ENCODE measurements around the gene CREBZF. TPM values are rescaled to one million over a fixed set of nuclear protein-coding genes. Genes with fewer than 3 reads are reported as not detected.

The CREBZF gene, protein sequence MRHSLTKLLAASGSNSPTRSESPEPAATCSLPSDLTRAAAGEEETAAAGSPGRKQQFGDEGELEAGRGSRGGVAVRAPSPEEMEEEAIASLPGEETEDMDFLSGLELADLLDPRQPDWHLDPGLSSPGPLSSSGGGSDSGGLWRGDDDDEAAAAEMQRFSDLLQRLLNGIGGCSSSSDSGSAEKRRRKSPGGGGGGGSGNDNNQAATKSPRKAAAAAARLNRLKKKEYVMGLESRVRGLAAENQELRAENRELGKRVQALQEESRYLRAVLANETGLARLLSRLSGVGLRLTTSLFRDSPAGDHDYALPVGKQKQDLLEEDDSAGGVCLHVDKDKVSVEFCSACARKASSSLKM
- 109 and 113 TPM in 2 replicates for total RNA-seq (ENCODE audit: low replicate concordance)

DNA sequence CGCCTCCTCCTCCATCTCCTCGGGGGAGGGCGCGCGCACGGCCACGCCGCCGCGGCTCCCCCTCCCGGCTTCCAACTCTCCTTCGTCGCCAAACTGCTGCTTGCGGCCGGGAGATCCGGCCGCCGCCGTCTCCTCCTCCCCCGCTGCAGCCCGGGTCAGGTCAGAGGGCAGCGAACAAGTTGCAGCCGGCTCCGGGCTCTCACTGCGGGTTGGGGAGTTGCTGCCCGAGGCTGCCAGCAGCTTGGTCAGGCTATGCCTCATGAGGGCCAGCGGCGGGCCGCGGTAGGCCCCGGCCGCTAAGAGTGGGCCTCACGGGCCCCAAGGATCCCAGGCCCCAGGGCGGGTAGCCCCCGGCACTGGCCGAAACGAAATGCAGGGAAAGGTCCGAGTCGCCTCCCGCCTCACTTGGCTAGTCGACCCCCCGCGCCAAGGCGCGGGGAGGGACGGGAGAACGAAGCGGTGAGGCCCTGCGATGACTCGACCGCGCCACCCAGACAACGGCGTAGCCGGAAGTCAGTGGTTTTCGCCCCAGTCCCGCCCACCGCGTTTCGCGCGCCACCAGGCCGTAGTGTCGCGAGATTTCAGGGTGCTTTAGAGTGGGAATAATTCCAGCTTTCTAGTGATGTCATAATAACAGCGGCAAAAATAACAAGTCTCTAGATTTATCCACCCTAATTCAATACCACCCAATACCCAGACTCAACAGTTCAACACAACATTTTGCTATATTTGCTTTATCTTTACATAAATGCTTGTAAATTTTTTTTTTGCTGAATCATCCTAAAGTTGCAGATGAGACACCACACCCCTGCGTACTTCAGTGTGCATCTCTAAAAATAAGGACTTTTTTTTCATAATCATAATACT lies at the start of gene CREBZF:
CREBZF (minus strand) TSS at position 515 of the 867 bp plus-strand sequence; CDS start at position 261, 254 bp downstream.
- peaks cover 53% of the 10 kb centered on the region for H3K79me2 ChIP-seq (ENCODE audit: low read depth)
- peak within 1 kb of the TSS; percentile 90 for H3K4me2 ChIP-seq
- H3K27me3 ChIP-seq, result no peaks in the 10 kb centered on the region
- peaks cover 28% of the 10 kb centered on the region for H3K4me1 ChIP-seq
- H3K9ac ChIP-seq, result peak within 1 kb of the TSS; percentile 99
- peaks cover 26% of the 10 kb centered on the region for H3F3A ChIP-seq (ENCODE audit: low read depth)
- H4K20me1 ChIP-seq (ENCODE audit: low read depth), result peaks cover 48% of the 10 kb centered on the region
- peak within 1 kb of the TSS; percentile 97 for H3K4me3 ChIP-seq
- peak within 1 kb of the TSS; percentile 96 for H3K27ac ChIP-seq
- H3K9me3 ChIP-seq (ENCODE audit: low read depth), result no peaks in the 10 kb centered on the region
- peaks cover 3% of the 10 kb centered on the region for H3K27me3 Mint-ChIP-seq (ENCODE audit: insufficient read depth, low read depth)
- H2AFZ ChIP-seq (replicated peaks), result peak within 1 kb of the TSS; percentile 97
- peaks cover 28% of the 10 kb centered on the region for H3K36me3 ChIP-seq
- DNase-seq (ENCODE audit: low spot score), result peak; percentile 97
- H3K4me1 Mint-ChIP-seq, result peaks cover 36% of the 10 kb centered on the region
- no peaks in the 10 kb centered on the region for H3K9me3 Mint-ChIP-seq
- H3K36me3 Mint-ChIP-seq, result peaks cover 21% of the 10 kb centered on the region
- H3K27ac Mint-ChIP-seq, result peak within 1 kb of the TSS; percentile 97
- TF ChIP-seq, protein P1, sequence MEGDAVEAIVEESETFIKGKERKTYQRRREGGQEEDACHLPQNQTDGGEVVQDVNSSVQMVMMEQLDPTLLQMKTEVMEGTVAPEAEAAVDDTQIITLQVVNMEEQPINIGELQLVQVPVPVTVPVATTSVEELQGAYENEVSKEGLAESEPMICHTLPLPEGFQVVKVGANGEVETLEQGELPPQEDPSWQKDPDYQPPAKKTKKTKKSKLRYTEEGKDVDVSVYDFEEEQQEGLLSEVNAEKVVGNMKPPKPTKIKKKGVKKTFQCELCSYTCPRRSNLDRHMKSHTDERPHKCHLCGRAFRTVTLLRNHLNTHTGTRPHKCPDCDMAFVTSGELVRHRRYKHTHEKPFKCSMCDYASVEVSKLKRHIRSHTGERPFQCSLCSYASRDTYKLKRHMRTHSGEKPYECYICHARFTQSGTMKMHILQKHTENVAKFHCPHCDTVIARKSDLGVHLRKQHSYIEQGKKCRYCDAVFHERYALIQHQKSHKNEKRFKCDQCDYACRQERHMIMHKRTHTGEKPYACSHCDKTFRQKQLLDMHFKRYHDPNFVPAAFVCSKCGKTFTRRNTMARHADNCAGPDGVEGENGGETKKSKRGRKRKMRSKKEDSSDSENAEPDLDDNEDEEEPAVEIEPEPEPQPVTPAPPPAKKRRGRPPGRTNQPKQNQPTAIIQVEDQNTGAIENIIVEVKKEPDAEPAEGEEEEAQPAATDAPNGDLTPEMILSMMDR (IDR thresholded peaks at IDR 0.05), result no peak
- TF ChIP-seq EZH2phosphoT487 (IDR thresholded peaks at IDR 0.05) (no peak), EZH2 (IDR thresholded peaks at IDR 0.05) (no peak)
- peak within 1 kb of the TSS; percentile 100 for H3K4me3 Mint-ChIP-seq

DNA sequence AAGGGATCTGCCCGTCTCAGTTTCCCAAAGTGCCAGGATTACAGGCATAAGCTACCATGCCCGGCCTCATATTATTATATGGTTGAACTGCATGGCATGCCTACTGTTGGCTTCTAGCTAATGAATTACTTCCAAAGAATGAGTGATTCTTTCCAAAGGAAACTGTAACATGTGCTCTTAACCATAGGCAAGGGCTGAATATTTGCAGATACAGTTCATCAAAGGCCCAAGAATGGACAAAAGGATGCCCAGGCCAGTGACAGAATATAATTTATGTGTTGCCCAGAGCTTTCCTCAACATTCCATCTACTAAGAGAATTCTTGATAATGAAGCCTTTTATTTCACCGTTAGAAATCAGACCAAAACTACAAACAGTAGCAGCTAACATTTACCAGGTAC lies 48.0 kb upstream of the CREBZF start:
- no peaks in the 10 kb centered on the region for H3K27me3 Mint-ChIP-seq (ENCODE audit: insufficient read depth, low read depth)
- Histone ChIP-seq H3K4me2 (no peak overlapping the region), H3K36me3 (no peaks in the 10 kb centered on the region), H3K27ac (no peak overlapping the region), H3K79me2 (ENCODE audit: low read depth) (peaks cover 14% of the 10 kb centered on the region), H3K27me3 (no peaks in the 10 kb centered on the region), H3F3A (ENCODE audit: low read depth) (peaks cover 8% of the 10 kb centered on the region), H2AFZ (replicated peaks) (no peak overlapping the region), H4K20me1 (ENCODE audit: low read depth) (no peaks in the 10 kb centered on the region), H3K9me3 (ENCODE audit: low read depth) (no peaks in the 10 kb centered on the region), H3K9ac (no peak overlapping the region), H3K4me3 (no peak overlapping the region), H3K4me1 (peaks cover 30% of the 10 kb centered on the region)
- no peak for DNase-seq (ENCODE audit: low spot score)
- TF ChIP-seq EZH2phosphoT487 (IDR thresholded peaks at IDR 0.05) (no peak), EZH2 (IDR thresholded peaks at IDR 0.05) (no peak)
- TF ChIP-seq, protein P1 (IDR thresholded peaks at IDR 0.05), result no peak
- no peaks in the 10 kb centered on the region for H3K9me3 Mint-ChIP-seq
- H3K36me3 Mint-ChIP-seq, result no peaks in the 10 kb centered on the region
- no peak overlapping the region for H3K4me3 Mint-ChIP-seq
- H3K4me1 Mint-ChIP-seq, result peaks cover 29% of the 10 kb centered on the region
- H3K27ac Mint-ChIP-seq, result no peak overlapping the region

DNA sequence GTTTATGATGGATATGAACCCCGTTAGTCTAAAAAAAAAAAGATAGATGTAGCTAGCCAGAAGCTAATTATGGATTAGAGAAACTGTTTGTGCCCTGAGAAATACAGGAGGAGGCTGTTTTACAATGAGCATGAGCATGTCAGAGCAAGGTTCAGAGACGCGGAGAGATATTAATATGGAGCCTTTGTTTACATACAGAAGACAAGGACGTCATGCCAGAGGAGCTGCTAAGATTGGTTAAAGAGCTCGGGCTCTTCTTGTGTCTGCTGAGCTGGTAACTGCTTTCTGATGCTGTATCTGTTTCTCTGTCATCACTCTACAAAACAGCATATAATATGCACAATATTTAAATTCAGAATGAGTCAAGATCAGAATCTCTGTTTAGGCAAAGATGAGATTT lies 46.0 kb upstream of the CREBZF start:
- no peak for DNase-seq (ENCODE audit: low spot score)
- Histone ChIP-seq H3K4me3 (no peak overlapping the region), H3K27me3 (no peaks in the 10 kb centered on the region), H3K4me1 (peaks cover 10% of the 10 kb centered on the region), H2AFZ (replicated peaks) (no peak overlapping the region), H3K36me3 (no peaks in the 10 kb centered on the region), H3K9me3 (ENCODE audit: low read depth) (no peaks in the 10 kb centered on the region), H3F3A (ENCODE audit: low read depth) (no peaks in the 10 kb centered on the region), H3K79me2 (ENCODE audit: low read depth) (peaks cover 5% of the 10 kb centered on the region), H3K27ac (no peak overlapping the region), H3K4me2 (no peak overlapping the region), H4K20me1 (ENCODE audit: low read depth) (no peaks in the 10 kb centered on the region), H3K9ac (no peak overlapping the region)
- Mint-ChIP-seq H3K36me3 (no peaks in the 10 kb centered on the region), H3K4me3 (no peak overlapping the region), H3K4me1 (peaks cover 8% of the 10 kb centered on the region), H3K27ac (no peak overlapping the region), H3K9me3 (no peaks in the 10 kb centered on the region), H3K27me3 (ENCODE audit: insufficient read depth, low read depth) (no peaks in the 10 kb centered on the region)
- TF ChIP-seq EZH2phosphoT487 (IDR thresholded peaks at IDR 0.05) (no peak), EZH2 (IDR thresholded peaks at IDR 0.05) (no peak)
- TF ChIP-seq, protein P1 (IDR thresholded peaks at IDR 0.05), result no peak

Measured in neural progenitor cell (in vitro differentiated cells).